Thyroid gland (tissue), 4 donors: ENCODE measurements around the gene SLC6A19. TPM values are rescaled to one million over a fixed set of nuclear protein-coding genes. Genes with fewer than 3 reads are reported as not detected.

ENCODE experiments used
- DNase-seq, 2 donors: peaks; one replicate each; pipeline ENCODE4 v3.0.0-alpha.2; 2019
- H3K27ac ChIP-seq, 3 donors: fragments of 200-600 bp; sonication (generic); 1 replicate in 2 of 3; 2 replicates in 1 of 3; pipeline ENCODE4 v1.5.1; 2016 to 2019; ENCODE audit warnings: mild to moderate bottlenecking in 1 of 3, moderate library complexity in 1 of 3
- H3K27me3 ChIP-seq: fragments of 200-600 bp; sonication (generic); one replicate; pipeline ENCODE4 v1.5.1; 2019
- H3K36me3 ChIP-seq, 2 donors: fragments of 200-600 bp; sonication (generic); one replicate each; pipeline ENCODE4 v1.5.1; 2016 to 2019
- H3K4me1 ChIP-seq, 2 donors: fragments of 200-600 bp; sonication (generic); one replicate each; pipeline ENCODE4 v1.5.1; 2017 to 2019
- H3K4me3 ChIP-seq, 3 donors: fragments of 200-600 bp; sonication (generic); replicated peaks in 1 of 3; 1 replicate in 2 of 3; 2 replicates in 1 of 3; pipeline ENCODE4 v1.5.1; 2016; ENCODE audit warnings: mild to moderate bottlenecking in 1 of 3
- H3K9me3 ChIP-seq: fragments of 200-600 bp; sonication (generic); one replicate; pipeline ENCODE4 v1.5.1; 2017
- POLR2A ChIP-seq, 2 donors: fragments of 450-650 bp; IDR thresholded peaks; one replicate each; pipeline ENCODE4 v1.6.1; 2017; ENCODE audit warnings: antibody characterized with exemption in 2 of 2, mild to moderate bottlenecking in 2 of 2, moderate library complexity in 1 of 2
- WGBS, 2 donors: methylation state at CpG; one replicate each; pipeline ENCODE4 v1.1.5; 2017; 5-methylcytosine and 5-hydroxymethylcytosine counted together
- intact Hi-C: fragments of 100-400 bp; cut with DNase I; formaldehyde crosslinking; loops from one replicate; pipeline ENCODE4 v1.15.1; 2023
- total RNA-seq, 4 donors: library from RNA; depleted of rRNA; stranded (reverse); fragments of >200 nt; gene quantifications; one replicate each; pipeline ENCODE4 v1.2.3, GENCODE V29; 2016
- TF ChIP-seq, protein P1 (sequence below), 6 experiments: fragments of 200-600 bp in 3 of 6; fragments of 450-650 bp in 3 of 6; sonication (generic) in 3 of 6; IDR thresholded peaks; one replicate each; pipeline ENCODE4 v1.5.1; 2016 to 2019; ENCODE audit warnings: antibody characterized with exemption in 6 of 6, mild to moderate bottlenecking in 2 of 6, inconsistent platforms in 1 of 6, moderate library complexity in 1 of 6

Gene SLC6A19
- total RNA-seq, 4 donors from 2014 or later, result not detected

DNA sequence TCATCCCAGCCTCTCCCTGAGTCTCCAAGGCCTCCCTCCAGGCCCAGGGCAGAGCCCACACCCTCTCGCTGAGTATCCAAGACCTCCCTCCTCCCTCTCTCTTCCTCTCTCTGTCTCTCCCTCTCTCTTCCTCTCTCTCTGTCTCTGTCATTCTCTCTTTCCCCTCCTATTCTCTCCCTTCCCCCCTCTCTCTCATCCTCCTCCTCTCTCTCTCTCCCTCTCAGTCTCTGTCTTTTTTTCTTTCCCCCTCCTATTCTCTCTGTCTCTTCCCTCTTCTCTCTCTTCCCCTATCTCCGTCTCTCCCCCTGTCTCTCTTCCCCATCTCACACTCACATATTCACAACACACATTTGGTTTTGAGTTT, 8.1 kb downstream of the SLC6A19 start:
- Histone ChIP-seq H3K27ac (no peak overlapping the region), H3K4me1 (no peaks in the 10 kb centered on the region), H3K9me3 (no peaks in the 10 kb centered on the region), H3K4me3 (no peak overlapping the region), H3K36me3 (no peaks in the 10 kb centered on the region), H3K27me3 (no peaks in the 10 kb centered on the region)
- intact Hi-C loops, result no loop called here
- DNase-seq, result no peak
- 60 to 68% methylated on average over 2 of the region's 2 CpGs for WGBS, 2 donors
- no peak for TF ChIP-seq POLR2A (IDR thresholded peaks at IDR 0.05)
- TF ChIP-seq, protein P1, sequence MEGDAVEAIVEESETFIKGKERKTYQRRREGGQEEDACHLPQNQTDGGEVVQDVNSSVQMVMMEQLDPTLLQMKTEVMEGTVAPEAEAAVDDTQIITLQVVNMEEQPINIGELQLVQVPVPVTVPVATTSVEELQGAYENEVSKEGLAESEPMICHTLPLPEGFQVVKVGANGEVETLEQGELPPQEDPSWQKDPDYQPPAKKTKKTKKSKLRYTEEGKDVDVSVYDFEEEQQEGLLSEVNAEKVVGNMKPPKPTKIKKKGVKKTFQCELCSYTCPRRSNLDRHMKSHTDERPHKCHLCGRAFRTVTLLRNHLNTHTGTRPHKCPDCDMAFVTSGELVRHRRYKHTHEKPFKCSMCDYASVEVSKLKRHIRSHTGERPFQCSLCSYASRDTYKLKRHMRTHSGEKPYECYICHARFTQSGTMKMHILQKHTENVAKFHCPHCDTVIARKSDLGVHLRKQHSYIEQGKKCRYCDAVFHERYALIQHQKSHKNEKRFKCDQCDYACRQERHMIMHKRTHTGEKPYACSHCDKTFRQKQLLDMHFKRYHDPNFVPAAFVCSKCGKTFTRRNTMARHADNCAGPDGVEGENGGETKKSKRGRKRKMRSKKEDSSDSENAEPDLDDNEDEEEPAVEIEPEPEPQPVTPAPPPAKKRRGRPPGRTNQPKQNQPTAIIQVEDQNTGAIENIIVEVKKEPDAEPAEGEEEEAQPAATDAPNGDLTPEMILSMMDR (IDR thresholded peaks at IDR 0.05), result no peak

DNA sequence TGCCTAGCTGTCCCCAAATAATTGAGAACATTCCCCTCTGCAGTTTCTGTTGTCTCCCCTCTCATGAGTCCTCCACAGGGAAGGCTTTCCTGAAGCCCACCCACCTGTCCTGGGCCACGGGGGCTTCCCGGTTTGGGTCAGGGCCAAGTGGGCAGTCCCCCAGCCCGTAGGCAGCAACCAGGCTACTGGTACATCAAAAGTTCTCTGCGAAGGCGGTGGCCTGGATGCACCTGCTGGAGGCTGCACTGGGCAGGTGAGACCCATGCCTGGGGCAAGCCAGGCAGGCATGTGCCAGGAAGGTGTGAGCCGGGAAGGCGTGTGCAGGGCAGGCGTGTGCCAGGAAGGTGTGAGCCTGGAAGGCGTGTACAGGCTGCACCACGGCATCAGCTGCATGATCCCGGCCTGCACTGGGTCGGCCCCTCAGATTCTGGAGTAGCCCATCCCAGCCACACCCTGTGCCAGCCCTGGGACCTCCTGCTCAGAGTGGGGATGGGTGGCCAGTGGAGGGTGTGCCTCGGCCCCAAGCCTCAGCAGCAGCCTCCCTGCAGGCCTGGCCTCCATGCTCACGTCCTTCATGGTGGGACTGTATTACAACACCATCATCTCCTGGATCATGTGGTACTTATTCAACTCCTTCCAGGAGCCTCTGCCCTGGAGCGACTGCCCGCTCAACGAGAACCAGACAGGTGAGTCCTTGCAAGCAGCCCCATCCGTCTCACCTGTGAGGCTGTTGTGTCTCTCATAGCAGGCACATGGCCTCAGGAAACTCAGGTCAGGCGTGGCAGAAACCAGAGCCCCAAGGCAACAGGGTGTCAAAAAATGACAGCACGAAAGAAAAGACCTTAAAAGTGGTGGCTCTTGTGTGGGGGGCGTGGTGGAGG, 8.7 kb downstream of the SLC6A19 start:
- 77 to 83% methylated on average over 19 to 21 of the region's 21 CpGs for WGBS, 2 donors
- Histone ChIP-seq H3K36me3 (no peaks in the 10 kb centered on the region), H3K9me3 (no peaks in the 10 kb centered on the region), H3K27me3 (no peaks in the 10 kb centered on the region), H3K4me1 (no peaks in the 10 kb centered on the region), H3K4me3 (no peak overlapping the region), H3K27ac (no peak overlapping the region)
- DNase-seq, result no peak
- intact Hi-C loops, result loop anchor here (10.0 kb wide), 1 partner anchor 445 kb away; no protein-coding TSS in a partner anchor
- TF ChIP-seq, protein P1 (IDR thresholded peaks at IDR 0.05), result no peak
- TF ChIP-seq POLR2A (IDR thresholded peaks at IDR 0.05), result no peak

DNA sequence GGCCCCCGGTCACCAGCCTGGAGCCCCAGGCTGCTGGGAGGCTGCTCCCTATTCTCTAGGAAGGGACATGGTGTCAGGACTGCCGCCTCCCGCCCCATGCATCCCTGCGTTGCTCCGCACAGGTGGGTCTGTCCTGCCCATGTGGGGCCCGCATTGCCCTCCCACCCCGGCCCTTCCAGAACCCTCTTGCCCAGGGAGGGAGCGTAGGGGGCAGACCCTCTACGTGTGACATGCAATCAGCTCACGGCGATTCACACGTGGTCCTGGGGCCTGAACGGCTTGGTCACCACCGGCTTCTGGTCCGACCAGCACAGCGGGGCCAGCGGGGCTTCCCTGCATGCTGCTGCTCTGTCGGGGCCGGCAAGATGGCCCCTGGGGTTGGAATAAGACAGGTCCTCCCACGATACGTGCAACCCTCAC, 9.4 kb downstream of the SLC6A19 start:
- no peak for TF ChIP-seq POLR2A (IDR thresholded peaks at IDR 0.05)
- TF ChIP-seq, protein P1 (IDR thresholded peaks at IDR 0.05), result no peak
- no peaks in the 10 kb centered on the region for H3K9me3 ChIP-seq
- DNase-seq, result no peak

DNA sequence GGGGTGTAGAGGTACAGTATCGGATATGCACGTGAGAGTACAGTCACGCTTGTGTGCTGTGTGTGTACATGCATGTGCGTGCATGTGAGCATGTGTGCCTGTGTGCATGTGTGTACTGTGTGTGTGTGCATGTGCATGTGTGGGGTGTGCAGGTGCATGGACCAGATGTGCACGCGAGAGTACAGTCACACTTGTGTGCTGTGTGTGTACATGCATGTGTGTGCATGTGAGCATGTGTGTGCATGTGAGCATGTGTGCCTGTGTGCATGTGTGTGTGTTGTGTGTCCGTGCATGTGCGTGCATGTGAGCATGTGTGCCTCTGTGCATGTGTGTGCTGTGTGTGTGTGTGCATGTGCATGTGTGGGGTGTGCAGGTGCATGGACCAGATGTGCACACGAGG, 10.3 kb downstream of the SLC6A19 start:
- no peak for TF ChIP-seq POLR2A (IDR thresholded peaks at IDR 0.05)
- TF ChIP-seq, protein P1 (IDR thresholded peaks at IDR 0.05), result no peak
- Histone ChIP-seq H3K36me3 (no peaks in the 10 kb centered on the region), H3K9me3 (no peaks in the 10 kb centered on the region), H3K27ac (no peak overlapping the region), H3K4me1 (no peaks in the 10 kb centered on the region), H3K4me3 (no peak overlapping the region), H3K27me3 (no peaks in the 10 kb centered on the region)
- intact Hi-C loops, result loop anchor here (10.0 kb wide), 1 partner anchor 443 kb away; no protein-coding TSS in a partner anchor
- WGBS, 2 donors, result 94 to 97% methylated on average over 9 of the region's 9 CpGs
- DNase-seq, result no peak

More for the DNA sequence above, 9.4 kb downstream of the SLC6A19 start:
- no peak overlapping the region for H3K27ac ChIP-seq
- H3K4me1 ChIP-seq, result no peaks in the 10 kb centered on the region
- no peaks in the 10 kb centered on the region for H3K27me3 ChIP-seq
- intact Hi-C loops, result loop anchor here (10.0 kb wide), 1 partner anchor 444 kb away; no protein-coding TSS in a partner anchor
- no peaks in the 10 kb centered on the region for H3K36me3 ChIP-seq
- H3K4me3 ChIP-seq, result no peak overlapping the region
- WGBS, 2 donors, result 77 to 96% methylated on average over 9 to 15 of the region's 21 CpGs

DNA sequence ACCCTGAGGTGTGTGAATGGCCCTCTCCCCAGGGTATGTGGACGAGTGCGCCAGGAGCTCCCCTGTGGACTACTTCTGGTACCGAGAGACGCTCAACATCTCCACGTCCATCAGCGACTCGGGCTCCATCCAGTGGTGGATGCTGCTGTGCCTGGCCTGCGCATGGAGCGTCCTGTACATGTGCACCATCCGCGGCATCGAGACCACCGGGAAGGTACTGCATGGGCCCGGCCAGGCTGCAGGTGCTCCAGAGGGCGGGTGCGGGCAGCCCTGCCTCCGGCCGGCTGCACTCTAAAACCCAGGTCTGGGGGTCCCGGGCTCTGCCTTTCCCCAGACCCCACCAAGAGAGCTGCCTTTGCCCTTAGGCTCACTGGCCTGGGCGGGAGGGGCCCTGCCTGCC, 10.9 kb downstream of the SLC6A19 start:
- Histone ChIP-seq H3K27ac (no peak overlapping the region), H3K9me3 (no peaks in the 10 kb centered on the region), H3K36me3 (no peaks in the 10 kb centered on the region), H3K4me1 (no peaks in the 10 kb centered on the region), H3K4me3 (no peak overlapping the region), H3K27me3 (no peaks in the 10 kb centered on the region)
- DNase-seq, result no peak
- no peak for TF ChIP-seq POLR2A (IDR thresholded peaks at IDR 0.05)
- TF ChIP-seq, protein P1 (IDR thresholded peaks at IDR 0.05), result no peak
- 90 to 93% methylated on average over 9 to 12 of the region's 20 CpGs for WGBS, 2 donors
- intact Hi-C loops, result loop anchor here (10.0 kb wide), 1 partner anchor 443 kb away; no protein-coding TSS in a partner anchor
